Measurements from ENCODE around the gene INIP.

DNA sequence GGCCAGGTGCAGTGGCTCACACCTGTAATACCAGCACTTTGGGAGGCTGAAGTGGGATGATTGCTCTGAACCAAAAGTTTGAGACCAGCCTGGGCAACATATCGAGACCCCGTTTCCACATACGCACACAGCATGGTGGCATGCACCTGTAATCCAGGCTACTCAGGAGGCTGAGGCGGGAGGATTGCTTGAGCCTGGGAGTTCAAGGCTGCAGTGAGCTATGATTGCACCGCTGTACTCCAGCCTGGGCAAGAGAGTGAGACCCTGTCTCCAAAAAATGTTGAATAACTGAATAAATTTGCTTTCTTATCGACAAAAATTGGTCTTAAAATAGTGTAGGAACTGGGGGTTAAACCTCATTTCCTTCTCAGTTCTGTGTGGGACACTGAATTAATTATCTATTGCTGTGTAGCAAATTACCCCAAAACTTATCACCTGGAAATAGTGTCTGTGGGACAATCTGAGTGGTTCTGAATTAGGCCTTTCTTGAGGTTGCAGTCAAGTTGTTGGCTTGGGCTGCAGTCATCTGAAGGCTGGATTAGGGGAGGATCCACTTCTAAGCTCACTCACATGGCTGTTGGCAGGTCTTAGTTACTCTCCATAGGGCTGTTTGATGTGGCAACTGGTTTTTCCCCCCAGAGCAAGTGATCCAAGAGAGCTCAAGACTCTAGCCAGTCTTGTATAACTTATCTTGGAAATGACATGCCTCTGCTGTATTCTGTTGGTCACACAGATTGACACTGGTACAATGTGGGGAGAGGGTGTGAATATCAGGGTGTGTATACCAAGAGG is 34.6 kb upstream of the INIP start:
- TF ChIP-seq EZH2 (IDR thresholded peaks at IDR 0.05; ENCODE audit: borderline replicate concordance, insufficient read depth, low read length, poor library complexity, severe bottlenecking) (no peak), CTCF (IDR thresholded peaks at IDR 0.05; ENCODE audit: poor library complexity, severe bottlenecking) (no peak), TAF1 (IDR thresholded peaks at IDR 0.05; ENCODE audit: low read depth) (no peak), EP300 (conservative IDR thresholded peaks at IDR 0.05; ENCODE audit: poor library complexity, severe bottlenecking) (no peak), RAD21 (conservative IDR thresholded peaks at IDR 0.05) (no peak), POLR2AphosphoS5 (IDR thresholded peaks at IDR 0.05) (no peak), REST (IDR thresholded peaks at IDR 0.05; ENCODE audit: borderline replicate concordance) (no peak), SMC3 (conservative IDR thresholded peaks at IDR 0.05; ENCODE audit: poor library complexity) (no peak), MXI1 (conservative IDR thresholded peaks at IDR 0.05; ENCODE audit: poor library complexity, severe bottlenecking) (no peak)
